Heart left ventricle (tissue), 13 donors: ENCODE data around the gene ELMOD1.

Experiments
- POLR2A ChIP-seq, 2 donors: fragments of 450-650 bp; IDR thresholded peaks; one replicate each; pipeline ENCODE4 v1.6.1; 2017; ENCODE audit warnings: antibody characterized with exemption in 2 of 2, mild to moderate bottlenecking in 2 of 2, moderate library complexity in 2 of 2
- TF ChIP-seq, protein P1 (sequence below), 12 donors: fragments of 200-600 bp; sonication (generic) in 4 of 12; IDR thresholded peaks; one replicate each; pipeline versions ENCODE4 v1.5.0 to v1.8.0; 2018 to 2022; ENCODE audit warnings: antibody characterized with exemption in 12 of 12, mild to moderate bottlenecking in 5 of 12
- donor health status: ischemic (EF 13 %, LVEDD 7.1; RV severe dilation, severe dysfunction).
- donor health status: DM: no; HTN: yes; CAD: no.
- donor health status: DM: no; HTN: no; CAD: no.
- donor health status: ischemic (EF 25% LVEDD 6.9; RV normal size, moderate dysfunction).
- donor health status: ischemic (EF 25% LVEDD 5.7; RV mildly dilated, moderate dysfunction).
- donor health status: ischemic (EF 35%, LVEDD 5.7; RV mildly dilated, moderate dysfunction).
- donor health status: nonischemic (EF 11% LVEDD 7.7; RV severe dilation, severe dysfunction).
- donor health status: DM: yes; HTN: yes; CAD: no.
- donor health status: PGD.
- donor health status: ischemic (EF 29% LVEDD 5.4; RV normal size, mild dysfunction).
- donor health status: nonischemic (EF 23%, LVEDD 6.1; RV moderate dilation, normal function).

DNA sequence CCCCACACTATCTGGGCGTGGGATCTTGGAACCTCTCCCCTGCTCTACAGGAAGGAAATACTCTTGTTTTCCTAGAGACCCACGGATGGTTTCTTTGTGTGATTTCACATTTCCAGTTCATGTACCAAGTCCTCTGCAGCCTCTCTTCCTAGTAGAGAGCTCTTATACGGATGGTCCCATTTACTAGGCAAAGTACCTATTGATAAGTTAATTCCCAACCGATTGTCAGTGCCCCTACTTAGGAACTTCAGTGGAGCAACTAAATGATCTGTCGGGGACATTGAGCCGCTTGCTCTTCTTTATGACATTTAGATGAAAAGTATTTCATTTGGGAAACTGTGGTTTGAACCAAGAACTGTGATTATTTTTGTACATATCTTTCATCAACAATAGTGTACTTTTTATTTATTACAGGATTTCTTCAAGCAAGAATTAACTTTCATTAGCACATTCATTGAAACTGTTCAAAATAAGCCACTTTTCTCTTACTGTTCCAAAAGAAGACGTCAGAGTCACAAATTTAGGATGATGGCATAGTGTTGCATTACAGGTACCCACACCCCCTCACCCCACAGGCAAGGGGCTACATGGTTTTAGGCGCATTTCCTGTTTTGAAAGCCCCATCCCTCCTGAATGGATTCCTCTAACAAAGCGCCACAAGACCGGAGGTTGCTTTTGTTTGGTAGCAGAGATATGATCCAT is 34.2 kb downstream of the ELMOD1 start:
- TF ChIP-seq, protein P1, sequence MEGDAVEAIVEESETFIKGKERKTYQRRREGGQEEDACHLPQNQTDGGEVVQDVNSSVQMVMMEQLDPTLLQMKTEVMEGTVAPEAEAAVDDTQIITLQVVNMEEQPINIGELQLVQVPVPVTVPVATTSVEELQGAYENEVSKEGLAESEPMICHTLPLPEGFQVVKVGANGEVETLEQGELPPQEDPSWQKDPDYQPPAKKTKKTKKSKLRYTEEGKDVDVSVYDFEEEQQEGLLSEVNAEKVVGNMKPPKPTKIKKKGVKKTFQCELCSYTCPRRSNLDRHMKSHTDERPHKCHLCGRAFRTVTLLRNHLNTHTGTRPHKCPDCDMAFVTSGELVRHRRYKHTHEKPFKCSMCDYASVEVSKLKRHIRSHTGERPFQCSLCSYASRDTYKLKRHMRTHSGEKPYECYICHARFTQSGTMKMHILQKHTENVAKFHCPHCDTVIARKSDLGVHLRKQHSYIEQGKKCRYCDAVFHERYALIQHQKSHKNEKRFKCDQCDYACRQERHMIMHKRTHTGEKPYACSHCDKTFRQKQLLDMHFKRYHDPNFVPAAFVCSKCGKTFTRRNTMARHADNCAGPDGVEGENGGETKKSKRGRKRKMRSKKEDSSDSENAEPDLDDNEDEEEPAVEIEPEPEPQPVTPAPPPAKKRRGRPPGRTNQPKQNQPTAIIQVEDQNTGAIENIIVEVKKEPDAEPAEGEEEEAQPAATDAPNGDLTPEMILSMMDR (IDR thresholded peaks at IDR 0.05) = no peak
- TF ChIP-seq POLR2A (IDR thresholded peaks at IDR 0.05) = no peak
